ENCODE measurements around the gene ZCCHC24.

DNA sequence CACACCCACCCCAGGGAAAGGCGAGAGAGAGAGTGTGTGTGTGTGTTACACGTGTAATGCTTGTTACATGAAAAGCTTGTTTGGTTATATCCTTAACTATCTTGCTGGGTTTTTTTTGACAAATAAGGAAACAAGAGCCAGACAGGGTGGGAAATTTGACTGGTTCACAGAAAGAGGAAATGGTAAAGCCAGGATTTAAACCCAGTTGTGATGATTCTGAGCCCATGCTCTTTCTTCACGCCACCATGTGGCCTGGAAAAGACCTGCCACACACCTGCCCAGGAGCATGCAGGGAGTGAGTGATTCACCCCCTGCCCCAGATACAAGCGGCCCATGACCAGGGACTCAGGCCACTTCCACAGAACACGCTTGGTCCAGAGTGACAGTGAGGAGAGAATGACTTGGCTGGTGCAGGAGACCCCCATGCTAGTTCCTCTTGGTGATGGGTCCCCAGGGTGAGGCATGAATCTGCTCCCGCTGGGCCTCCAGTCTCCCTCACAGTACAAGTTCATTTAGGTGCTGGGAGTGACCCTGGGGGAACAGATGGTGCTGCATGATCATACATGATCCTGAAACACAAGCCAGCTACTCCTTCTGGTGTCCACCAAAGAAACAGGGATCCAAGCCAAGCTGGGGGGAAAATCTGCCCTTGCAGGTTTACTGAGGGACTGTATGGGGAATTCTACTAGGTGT lies 45.9 kb upstream of the ZCCHC24 start:
- TF ChIP-seq EP300 (IDR thresholded peaks at IDR 0.05): no peak
- TF ChIP-seq POLR2A (IDR thresholded peaks at IDR 0.05; ENCODE audit: low read depth): no peak
- TF ChIP-seq, protein P1, sequence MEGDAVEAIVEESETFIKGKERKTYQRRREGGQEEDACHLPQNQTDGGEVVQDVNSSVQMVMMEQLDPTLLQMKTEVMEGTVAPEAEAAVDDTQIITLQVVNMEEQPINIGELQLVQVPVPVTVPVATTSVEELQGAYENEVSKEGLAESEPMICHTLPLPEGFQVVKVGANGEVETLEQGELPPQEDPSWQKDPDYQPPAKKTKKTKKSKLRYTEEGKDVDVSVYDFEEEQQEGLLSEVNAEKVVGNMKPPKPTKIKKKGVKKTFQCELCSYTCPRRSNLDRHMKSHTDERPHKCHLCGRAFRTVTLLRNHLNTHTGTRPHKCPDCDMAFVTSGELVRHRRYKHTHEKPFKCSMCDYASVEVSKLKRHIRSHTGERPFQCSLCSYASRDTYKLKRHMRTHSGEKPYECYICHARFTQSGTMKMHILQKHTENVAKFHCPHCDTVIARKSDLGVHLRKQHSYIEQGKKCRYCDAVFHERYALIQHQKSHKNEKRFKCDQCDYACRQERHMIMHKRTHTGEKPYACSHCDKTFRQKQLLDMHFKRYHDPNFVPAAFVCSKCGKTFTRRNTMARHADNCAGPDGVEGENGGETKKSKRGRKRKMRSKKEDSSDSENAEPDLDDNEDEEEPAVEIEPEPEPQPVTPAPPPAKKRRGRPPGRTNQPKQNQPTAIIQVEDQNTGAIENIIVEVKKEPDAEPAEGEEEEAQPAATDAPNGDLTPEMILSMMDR (IDR thresholded peaks at IDR 0.05): no peak

All from esophagus muscularis mucosa (tissue), 4 donors.